G401 (cell line): Measurements from ENCODE around the gene MICALL1. TPM values are rescaled to one million over a fixed set of nuclear protein-coding genes. Genes with fewer than 3 reads are reported as not detected.
"Not testable (repeated sequence)": the region's sequence is repeated elsewhere in the genome, so short reads cannot be mapped to it uniquely, and the experiment has no call there.

Experiments used
- DNase-seq: peaks from one replicate; pipeline ENCODE4 v3.0.0-alpha.2; 2015; ENCODE audit warnings: low spot score
- in situ Hi-C: cut with HindIII; loops from 2 replicates; pipeline ENCODE4 v1.10.0; 2016; ENCODE audit warnings: low sequenced_read_pairs, mixed read lengths
- total RNA-seq: library from RNA; depleted of rRNA; stranded (reverse); fragments of >200 nt; shearing (Covaris generic); gene quantifications from 2 replicates; pipeline ENCODE4 v1.2.3, GENCODE V29; 2014

The MICALL1 gene
- total RNA-seq, 1 experiment from 2014 or later, result 20.4 TPM

- in situ Hi-C loops, result no loop called here
- DNase-seq, result no peak
Observed at GRCh38 chr22:37975153-37975552, 69.1 kb downstream of the MICALL1 start.

- in situ Hi-C loops, DNase-seq: not testable (repeated sequence)
Observed at GRCh38 chr22:37976022-37976421, 69.9 kb downstream of the MICALL1 start.

GRCh38 chr22:37976547-37976946 lies 70.5 kb downstream of the MICALL1 start:
- no peak for DNase-seq
- in situ Hi-C loops, result no loop called here

- in situ Hi-C loops, result no loop called here
- DNase-seq, result no peak
Observed at GRCh38 chr22:37979782-37980181, 73.7 kb downstream of the MICALL1 start.

GRCh38 chr22:37981282-37982011 lies 75.3 kb downstream of the MICALL1 start:
- in situ Hi-C loops, result no loop called here

GRCh38 chr22:37982151-37982785 lies 76.2 kb downstream of the MICALL1 start:
- DNase-seq, result no peak
- in situ Hi-C loops, result no loop called here

More at GRCh38 chr22:37981282-37982011, 75.3 kb downstream of the MICALL1 start:
- no peak for DNase-seq

GRCh38 chr22:37982938-37983859 lies 77.1 kb downstream of the MICALL1 start:
- DNase-seq, result no peak
- in situ Hi-C loops, result no loop called here

GRCh38 chr22:37983860-37984791 lies 78.0 kb downstream of the MICALL1 start, which contains the start of gene SOX10:
SOX10 (minus strand) TSS chr22:37984555; CDS start chr22:37983784, 771 bp downstream.
- DNase-seq, result no peak
- in situ Hi-C loops, result no loop called here

GRCh38 chr22:37985050-37985585 lies 79.0 kb downstream of the MICALL1 start:
- in situ Hi-C loops, result no loop called here
- no peak for DNase-seq

GRCh38 chr22:37985751-37986281 lies 79.7 kb downstream of the MICALL1 start:
- no peak for DNase-seq
- in situ Hi-C loops, result no loop called here

GRCh38 chr22:37986371-37986770 lies 80.3 kb downstream of the MICALL1 start:
- DNase-seq, result no peak
- in situ Hi-C loops, result no loop called here

- no peak for DNase-seq
- in situ Hi-C loops, result no loop called here
Observed at GRCh38 chr22:37989146-37990045, 83.3 kb downstream of the MICALL1 start.

- DNase-seq, result no peak
- in situ Hi-C loops, result no loop called here
Observed at GRCh38 chr22:37990301-37990700, 84.2 kb downstream of the MICALL1 start.

- DNase-seq, result no peak
- in situ Hi-C loops, result no loop called here
Observed at GRCh38 chr22:37990862-37991261, 84.8 kb downstream of the MICALL1 start.

GRCh38 chr22:37991731-37992442 lies 85.8 kb downstream of the MICALL1 start:
- in situ Hi-C loops, result no loop called here

More at GRCh38 chr22:37991731-37992442, 85.8 kb downstream of the MICALL1 start:
- no peak for DNase-seq
